ENCODE results near the gene FOXK2. TPM values are rescaled to one million over a fixed set of nuclear protein-coding genes. Genes with fewer than 3 reads are reported as not detected.
"Not testable (repeated sequence)": the region's sequence is repeated elsewhere in the genome, so short reads cannot be mapped to it uniquely, and the experiment has no call there.

The FOXK2 gene
- total and polyA plus RNA-seq, 4 donors: 15.3 to 58.8 (median 35.8) TPM

GRCh38 chr17:82503094-82503727 is 16.3 kb upstream of the FOXK2 start:
- H3K4me3 ChIP-seq (ENCODE audit: low read length in 2 of 2): no peak overlapping the region
- no peaks in the 10 kb centered on the region for H3K36me3 ChIP-seq (ENCODE audit: control insufficient read depth in 1 of 2, insufficient read depth in 2 of 2, low read length in 1 of 2)
- H3K27ac ChIP-seq (ENCODE audit: low read depth in 1 of 2, low read length in 2 of 2): no peak overlapping the region
- WGBS, 2 donors: 73 to 81% methylated on average over 12 of the region's 12 CpGs
- intact Hi-C loops (cut with DNase I): loop anchor here in 1 of 2 donors (5.0 kb wide), 1 partner anchor 49 kb away; no protein-coding TSS in a partner anchor
- H3K27me3 ChIP-seq (ENCODE audit: control insufficient read depth in 1 of 2, insufficient read depth in 2 of 2, low read length in 1 of 2): no peaks in the 10 kb centered on the region
- DNase-seq (no peak), ATAC-seq (ENCODE audit: low FRiP score) (no peak)
- H3K4me1 ChIP-seq (ENCODE audit: control insufficient read depth in 1 of 2, insufficient read depth in 2 of 2, low read length in 2 of 2): no peaks in the 10 kb centered on the region
- no peaks in the 10 kb centered on the region for H3K9me3 ChIP-seq (ENCODE audit: control insufficient read depth, low read length)

- Histone ChIP-seq H3K27me3 (ENCODE audit: control insufficient read depth in 1 of 2, insufficient read depth in 2 of 2, low read length in 1 of 2) (no peaks in the 10 kb centered on the region), H3K4me1 (ENCODE audit: control insufficient read depth in 1 of 2, insufficient read depth in 2 of 2, low read length in 2 of 2) (no peaks in the 10 kb centered on the region), H3K9me3 (ENCODE audit: control insufficient read depth, low read length) (no peaks in the 10 kb centered on the region), H3K4me3 (ENCODE audit: low read length in 2 of 2) (no peak overlapping the region), H3K27ac (ENCODE audit: low read depth in 1 of 2, low read length in 2 of 2) (no peak overlapping the region), H3K36me3 (ENCODE audit: control insufficient read depth in 1 of 2, insufficient read depth in 2 of 2, low read length in 1 of 2) (no peaks in the 10 kb centered on the region)
- intact Hi-C loops (cut with DNase I): loop anchor here in 1 of 2 donors (5.0 kb wide), 1 partner anchor 48 kb away; no protein-coding TSS in a partner anchor
- DNase-seq (no peak), ATAC-seq (ENCODE audit: low FRiP score) (no peak)
- 81 to 83% methylated on average over 21 of the region's 21 CpGs for WGBS, 2 donors
Measured at GRCh38 chr17:82503728-82504308, 15.7 kb upstream of the FOXK2 start.

DNA sequence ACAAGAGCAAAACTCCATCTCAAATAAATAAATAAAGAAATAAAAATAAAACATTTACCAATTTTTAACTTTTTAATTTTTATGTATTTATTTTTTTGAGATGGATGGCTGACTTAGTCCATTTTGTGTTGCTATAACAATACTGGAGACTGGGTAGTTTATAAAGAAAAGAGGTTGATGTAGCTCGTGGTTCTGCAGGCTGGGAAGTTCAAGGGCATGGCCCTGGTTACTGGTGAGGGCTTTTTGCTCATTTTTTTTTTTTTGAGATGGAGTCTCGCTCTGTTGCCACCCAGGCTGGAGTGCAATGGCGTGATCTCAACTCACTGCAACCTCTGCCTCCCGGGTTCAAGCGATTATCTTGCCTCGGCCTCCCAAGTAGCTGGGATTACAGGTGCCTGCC is 14.2 kb upstream of the FOXK2 start:
- Histone ChIP-seq H3K36me3 (ENCODE audit: control insufficient read depth in 1 of 2, insufficient read depth in 2 of 2, low read length in 1 of 2) (no peaks in the 10 kb centered on the region), H3K27ac (ENCODE audit: low read depth in 1 of 2, low read length in 2 of 2) (no peak overlapping the region), H3K27me3 (ENCODE audit: control insufficient read depth in 1 of 2, insufficient read depth in 2 of 2, low read length in 1 of 2) (no peaks in the 10 kb centered on the region), H3K4me3 (ENCODE audit: low read length in 2 of 2) (no peak overlapping the region), H3K4me1 (ENCODE audit: control insufficient read depth in 1 of 2, insufficient read depth in 2 of 2, low read length in 2 of 2) (no peaks in the 10 kb centered on the region), H3K9me3 (ENCODE audit: control insufficient read depth, low read length) (no peaks in the 10 kb centered on the region)
- DNase-seq (no peak), ATAC-seq (ENCODE audit: low FRiP score) (no peak)
- WGBS, 2 donors: 97 to 100% methylated on average over 6 of the region's 6 CpGs
- intact Hi-C loops (cut with DNase I): no loop called here

GRCh38 chr17:82506402-82506801 is 13.1 kb upstream of the FOXK2 start:
- DNase-seq; ATAC-seq (ENCODE audit: low FRiP score); H3K36me3 ChIP-seq (ENCODE audit: control insufficient read depth in 1 of 2, insufficient read depth in 2 of 2, low read length in 1 of 2); H3K4me3 ChIP-seq (ENCODE audit: low read length in 2 of 2); H3K4me1 ChIP-seq (ENCODE audit: control insufficient read depth in 1 of 2, insufficient read depth in 2 of 2, low read length in 2 of 2); H3K27me3 ChIP-seq (ENCODE audit: control insufficient read depth in 1 of 2, insufficient read depth in 2 of 2, low read length in 1 of 2); H3K27ac ChIP-seq (ENCODE audit: low read depth in 1 of 2, low read length in 2 of 2); intact Hi-C loops (cut with DNase I); H3K9me3 ChIP-seq (ENCODE audit: control insufficient read depth, low read length): not testable (repeated sequence)
- 82% methylated on average over 7 of the region's 7 CpGs for WGBS, 2 donors

- no peak for ATAC-seq (ENCODE audit: low FRiP score)
- 85 to 86% methylated on average over 7 of the region's 7 CpGs for WGBS, 2 donors
- Histone ChIP-seq H3K27ac (ENCODE audit: low read depth in 1 of 2, low read length in 2 of 2) (no peak overlapping the region), H3K9me3 (ENCODE audit: control insufficient read depth, low read length) (no peaks in the 10 kb centered on the region), H3K4me3 (ENCODE audit: low read length in 2 of 2) (no peak overlapping the region), H3K4me1 (ENCODE audit: control insufficient read depth in 1 of 2, insufficient read depth in 2 of 2, low read length in 2 of 2) (no peaks in the 10 kb centered on the region), H3K27me3 (ENCODE audit: control insufficient read depth in 1 of 2, insufficient read depth in 2 of 2, low read length in 1 of 2) (no peaks in the 10 kb centered on the region), H3K36me3 (ENCODE audit: control insufficient read depth in 1 of 2, insufficient read depth in 2 of 2, low read length in 1 of 2) (no peaks in the 10 kb centered on the region)
- intact Hi-C loops (cut with DNase I): no loop called here
- no peak for DNase-seq
Measured at GRCh38 chr17:82507631-82508175, 11.8 kb upstream of the FOXK2 start.

- H3K27me3 ChIP-seq (ENCODE audit: control insufficient read depth in 1 of 2, insufficient read depth in 2 of 2, low read length in 1 of 2); intact Hi-C loops (cut with DNase I); H3K4me1 ChIP-seq (ENCODE audit: control insufficient read depth in 1 of 2, insufficient read depth in 2 of 2, low read length in 2 of 2); ATAC-seq (ENCODE audit: low FRiP score); DNase-seq; H3K27ac ChIP-seq (ENCODE audit: low read depth in 1 of 2, low read length in 2 of 2); H3K9me3 ChIP-seq (ENCODE audit: control insufficient read depth, low read length); H3K4me3 ChIP-seq (ENCODE audit: low read length in 2 of 2); H3K36me3 ChIP-seq (ENCODE audit: control insufficient read depth in 1 of 2, insufficient read depth in 2 of 2, low read length in 1 of 2): not testable (repeated sequence)
- 90 to 96% methylated on average over 5 of the region's 5 CpGs for WGBS, 2 donors
Measured at GRCh38 chr17:82511642-82512041, 7.9 kb upstream of the FOXK2 start.

- H3K36me3 ChIP-seq (ENCODE audit: control insufficient read depth in 1 of 2, insufficient read depth in 2 of 2, low read length in 1 of 2); ATAC-seq (ENCODE audit: low FRiP score); H3K4me3 ChIP-seq (ENCODE audit: low read length in 2 of 2); H3K4me1 ChIP-seq (ENCODE audit: control insufficient read depth in 1 of 2, insufficient read depth in 2 of 2, low read length in 2 of 2); H3K27ac ChIP-seq (ENCODE audit: low read depth in 1 of 2, low read length in 2 of 2); intact Hi-C loops (cut with DNase I); H3K9me3 ChIP-seq (ENCODE audit: control insufficient read depth, low read length); DNase-seq; H3K27me3 ChIP-seq (ENCODE audit: control insufficient read depth in 1 of 2, insufficient read depth in 2 of 2, low read length in 1 of 2): not testable (repeated sequence)
- 94 to 96% methylated on average over 10 of the region's 10 CpGs for WGBS, 2 donors
Measured at GRCh38 chr17:82513864-82514263, 5.7 kb upstream of the FOXK2 start.

DNA sequence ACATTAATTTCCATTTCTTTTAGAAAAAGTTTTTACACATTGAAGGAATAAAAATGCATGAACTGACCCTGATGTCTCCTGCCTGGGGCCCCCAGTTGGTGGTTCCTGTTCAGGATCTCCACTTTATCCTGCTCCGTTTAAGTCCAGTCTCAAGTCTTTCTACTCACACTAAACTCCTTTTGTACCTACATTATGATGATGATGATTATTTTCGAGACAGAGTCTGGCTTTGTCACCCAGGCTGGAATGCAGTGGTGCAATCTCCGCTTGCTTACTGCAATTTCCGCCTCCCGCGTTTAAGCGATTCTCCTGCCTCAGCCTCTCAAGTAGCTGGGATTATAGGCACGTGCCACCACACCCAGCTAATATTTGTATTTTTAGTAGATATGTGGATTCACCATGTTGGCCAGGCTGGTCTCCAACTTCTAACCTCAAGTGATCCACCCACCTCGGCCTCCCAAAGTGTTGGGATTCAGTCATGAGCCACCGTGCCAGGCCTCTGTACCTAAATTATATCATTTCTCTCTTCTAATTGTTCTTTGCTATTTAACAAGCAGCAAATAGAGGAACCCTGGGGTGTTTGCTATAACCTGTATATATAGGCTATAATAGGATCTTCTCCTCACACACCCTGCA is 2.2 kb upstream of the FOXK2 start:
- Histone ChIP-seq H3K36me3 (ENCODE audit: control insufficient read depth in 1 of 2, insufficient read depth in 2 of 2, low read length in 1 of 2) (no peaks in the 10 kb centered on the region), H3K9me3 (ENCODE audit: control insufficient read depth, low read length) (no peaks in the 10 kb centered on the region), H3K27ac (ENCODE audit: low read depth in 1 of 2, low read length in 2 of 2) (no peak overlapping the region), H3K4me1 (ENCODE audit: control insufficient read depth in 1 of 2, insufficient read depth in 2 of 2, low read length in 2 of 2) (peaks cover 0 to 2% of the 10 kb centered on the region in 2 donors), H3K27me3 (ENCODE audit: control insufficient read depth in 1 of 2, insufficient read depth in 2 of 2, low read length in 1 of 2) (no peaks in the 10 kb centered on the region), H3K4me3 (ENCODE audit: low read length in 2 of 2) (no peak overlapping the region)
- intact Hi-C loops (cut with DNase I): no loop called here
- DNase-seq (no peak), ATAC-seq (ENCODE audit: low FRiP score) (no peak)
- 82 to 84% methylated on average over 10 of the region's 10 CpGs for WGBS, 2 donors
